ENCODE data around the gene NDUFS8. TPM values are rescaled to one million over a fixed set of nuclear protein-coding genes. Genes with fewer than 3 reads are reported as not detected.

NDUFS8 gene
- total RNA-seq, 2 experiments from 2014 or later = 70.5 to 72.5 TPM

DNA sequence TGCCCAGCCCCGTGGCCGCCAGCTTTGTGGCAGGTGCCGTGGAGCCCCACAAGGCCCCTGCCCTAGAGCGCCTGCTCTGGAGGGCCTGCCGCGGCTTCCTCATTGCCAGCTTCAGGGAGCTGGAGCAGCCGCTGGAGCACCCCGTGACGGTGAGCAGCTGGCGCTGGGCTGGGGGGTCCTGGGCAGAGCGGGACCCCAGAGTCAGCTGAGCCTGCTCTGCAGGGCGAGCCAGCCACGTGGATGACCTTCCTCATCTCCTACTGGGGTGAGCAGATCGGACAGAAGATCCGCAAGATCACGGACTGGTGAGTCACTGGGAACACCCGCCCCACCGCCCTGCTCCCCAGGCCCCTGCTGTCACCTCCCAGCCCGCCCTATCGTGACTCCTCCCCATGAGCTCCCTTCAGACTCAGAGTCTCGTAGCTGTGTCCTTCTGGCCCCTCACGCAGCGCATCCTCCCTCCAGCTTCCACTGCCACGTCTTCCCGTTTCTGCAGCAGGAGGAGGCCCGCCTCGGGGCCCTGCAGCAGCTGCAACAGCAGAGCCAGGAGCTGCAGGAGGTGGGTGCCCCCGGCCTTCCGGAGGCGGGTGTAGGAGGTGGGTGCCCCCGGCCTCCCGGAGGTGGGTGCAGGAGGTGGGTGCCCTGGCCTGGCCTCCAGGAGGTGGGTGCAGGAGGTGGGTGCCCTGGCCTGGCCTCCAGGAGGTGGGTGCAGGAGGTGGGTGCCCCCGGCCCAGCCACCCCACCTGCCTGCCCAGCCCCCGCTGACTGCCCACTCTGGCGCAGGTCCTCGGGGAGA lies 13.1 kb downstream of the NDUFS8 start:
- Mint-ChIP-seq H3K36me3 (ENCODE audit: low read depth) (peaks cover 18% of the 10 kb centered on the region), H3K9me3 (no peaks in the 10 kb centered on the region), H3K4me1 (ENCODE audit: low read depth) (peaks cover 12% of the 10 kb centered on the region), H3K27me3 (no peaks in the 10 kb centered on the region), H3K4me3 (no peak overlapping the region), H3K27ac (no peak overlapping the region)
- Histone ChIP-seq H3K36me3 (ENCODE audit: insufficient read depth, low read length) (peaks cover 62% of the 10 kb centered on the region), H3K27me3 (ENCODE audit: control insufficient read depth in 1 of 2, insufficient read depth in 2 of 2, low read length in 2 of 2) (no peaks in the 10 kb centered on the region), H3K4me1 (ENCODE audit: insufficient read depth, low read length) (peaks cover 35% of the 10 kb centered on the region), H3K4me3 (ENCODE audit: low read length) (no peak overlapping the region), H3K9me3 (ENCODE audit: control insufficient read depth in 1 of 2, insufficient read depth in 1 of 2, low read length in 2 of 2) (no peaks in the 10 kb centered on the region), H3K27ac (ENCODE audit: low read depth in 1 of 2, low read length in 2 of 2) (no peak overlapping the region)
- intact Hi-C loops (cut with DNase I, micrococcal nuclease) = no loop called here
- TF ChIP-seq, protein P1, sequence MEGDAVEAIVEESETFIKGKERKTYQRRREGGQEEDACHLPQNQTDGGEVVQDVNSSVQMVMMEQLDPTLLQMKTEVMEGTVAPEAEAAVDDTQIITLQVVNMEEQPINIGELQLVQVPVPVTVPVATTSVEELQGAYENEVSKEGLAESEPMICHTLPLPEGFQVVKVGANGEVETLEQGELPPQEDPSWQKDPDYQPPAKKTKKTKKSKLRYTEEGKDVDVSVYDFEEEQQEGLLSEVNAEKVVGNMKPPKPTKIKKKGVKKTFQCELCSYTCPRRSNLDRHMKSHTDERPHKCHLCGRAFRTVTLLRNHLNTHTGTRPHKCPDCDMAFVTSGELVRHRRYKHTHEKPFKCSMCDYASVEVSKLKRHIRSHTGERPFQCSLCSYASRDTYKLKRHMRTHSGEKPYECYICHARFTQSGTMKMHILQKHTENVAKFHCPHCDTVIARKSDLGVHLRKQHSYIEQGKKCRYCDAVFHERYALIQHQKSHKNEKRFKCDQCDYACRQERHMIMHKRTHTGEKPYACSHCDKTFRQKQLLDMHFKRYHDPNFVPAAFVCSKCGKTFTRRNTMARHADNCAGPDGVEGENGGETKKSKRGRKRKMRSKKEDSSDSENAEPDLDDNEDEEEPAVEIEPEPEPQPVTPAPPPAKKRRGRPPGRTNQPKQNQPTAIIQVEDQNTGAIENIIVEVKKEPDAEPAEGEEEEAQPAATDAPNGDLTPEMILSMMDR (IDR thresholded peaks at IDR 0.05) = no peak
- POLR2A ChIA-PET = interaction anchor here (1.9 kb wide), 1 partner anchor 10 kb away, joined by 5 read pairs; no protein-coding TSS in a partner anchor
- ATAC-seq (ENCODE audit: poor library complexity) = no peak
- CTCF ChIA-PET = no interaction called here
- peak in 1 of 14 experiments; percentile 33 for DNase-seq

DNA sequence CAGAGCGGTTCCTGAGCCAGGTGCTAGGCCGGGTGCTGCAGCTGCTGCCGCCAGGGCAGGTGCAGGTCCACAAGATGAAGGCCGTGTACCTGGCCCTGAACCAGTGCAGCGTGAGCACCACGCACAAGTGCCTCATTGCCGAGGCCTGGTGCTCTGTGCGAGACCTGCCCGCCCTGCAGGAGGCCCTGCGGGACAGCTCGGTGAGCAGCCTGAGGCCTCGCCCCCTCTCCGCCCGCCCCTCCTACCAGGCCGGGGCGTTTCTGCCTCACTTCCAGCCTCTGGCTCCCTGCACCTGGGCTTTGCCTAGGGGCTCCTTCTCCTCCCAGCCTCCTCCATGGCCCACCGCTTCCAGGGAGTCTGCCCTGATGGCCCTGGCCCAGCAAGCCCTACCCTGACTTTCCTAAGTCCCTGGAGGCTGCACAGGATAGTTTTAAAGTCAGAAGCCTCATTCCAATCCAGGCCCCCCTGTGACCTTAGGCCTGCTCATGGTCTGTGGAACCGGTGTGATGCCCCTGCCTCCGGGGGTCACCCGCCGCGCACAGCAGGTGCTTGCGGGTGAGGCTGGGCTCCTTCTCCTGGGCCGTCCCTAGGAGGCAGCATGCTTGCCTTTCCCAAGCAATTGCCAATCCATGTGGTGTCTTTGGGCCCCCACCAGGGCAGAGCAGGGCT lies 13.8 kb downstream of the NDUFS8 start:
- Histone ChIP-seq H3K27me3 (ENCODE audit: control insufficient read depth in 1 of 2, insufficient read depth in 2 of 2, low read length in 2 of 2) (no peaks in the 10 kb centered on the region), H3K9me3 (ENCODE audit: control insufficient read depth in 1 of 2, insufficient read depth in 1 of 2, low read length in 2 of 2) (no peaks in the 10 kb centered on the region), H3K27ac (ENCODE audit: low read depth in 1 of 2, low read length in 2 of 2) (no peak overlapping the region), H3K4me3 (ENCODE audit: low read length) (no peak overlapping the region), H3K4me1 (ENCODE audit: insufficient read depth, low read length) (peaks cover 29% of the 10 kb centered on the region), H3K36me3 (ENCODE audit: insufficient read depth, low read length) (peaks cover 69% of the 10 kb centered on the region)
- Mint-ChIP-seq H3K4me1 (ENCODE audit: low read depth) (peaks cover 12% of the 10 kb centered on the region), H3K27ac (no peak overlapping the region), H3K9me3 (no peaks in the 10 kb centered on the region), H3K36me3 (ENCODE audit: low read depth) (peaks cover 18% of the 10 kb centered on the region), H3K4me3 (no peak overlapping the region), H3K27me3 (no peaks in the 10 kb centered on the region)
- TF ChIP-seq, protein P1 (IDR thresholded peaks at IDR 0.05) = no peak
- no peak for ATAC-seq (ENCODE audit: poor library complexity)
- ChIA-PET CTCF (no interaction called here), POLR2A (no interaction called here)
- DNase-seq = peak in 1 of 14 experiments; percentile 24
- intact Hi-C loops (cut with DNase I, micrococcal nuclease) = no loop called here

DNA sequence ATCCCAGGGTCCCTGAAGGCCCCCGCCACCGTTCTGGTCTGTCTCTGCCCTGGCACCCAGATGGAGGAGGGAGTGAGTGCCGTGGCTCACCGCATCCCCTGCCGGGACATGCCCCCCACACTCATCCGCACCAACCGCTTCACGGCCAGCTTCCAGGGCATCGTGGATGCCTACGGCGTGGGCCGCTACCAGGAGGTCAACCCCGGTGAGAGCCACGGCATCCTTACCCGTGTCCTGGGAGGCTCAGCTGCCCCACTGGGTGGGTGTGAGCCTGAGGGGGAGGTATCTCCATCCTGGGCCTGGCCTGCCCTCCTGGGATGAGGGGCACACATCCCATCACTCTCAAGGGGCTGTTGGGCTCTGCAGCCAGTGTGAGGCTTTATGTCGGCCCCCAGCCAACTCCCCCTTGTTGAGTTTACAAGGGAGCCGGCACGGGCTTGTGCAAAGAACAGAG lies 14.4 kb downstream of the NDUFS8 start:
- intact Hi-C loops (cut with DNase I, micrococcal nuclease) = no loop called here
- Mint-ChIP-seq H3K27me3 (no peaks in the 10 kb centered on the region), H3K36me3 (ENCODE audit: low read depth) (peaks cover 18% of the 10 kb centered on the region), H3K27ac (no peak overlapping the region), H3K4me1 (ENCODE audit: low read depth) (peaks cover 9% of the 10 kb centered on the region), H3K4me3 (no peak overlapping the region), H3K9me3 (no peaks in the 10 kb centered on the region)
- H3K27ac ChIP-seq (ENCODE audit: low read depth in 1 of 2, low read length in 2 of 2) = no peak overlapping the region
- ChIA-PET POLR2A (no interaction called here), CTCF (no interaction called here)
- DNase-seq (peak in 1 of 14 experiments; percentile 19), ATAC-seq (ENCODE audit: poor library complexity) (no peak)
- no peaks in the 10 kb centered on the region for H3K9me3 ChIP-seq (ENCODE audit: control insufficient read depth in 1 of 2, insufficient read depth in 1 of 2, low read length in 2 of 2)
- peaks cover 23% of the 10 kb centered on the region for H3K4me1 ChIP-seq (ENCODE audit: insufficient read depth, low read length)
- TF ChIP-seq, protein P1 (IDR thresholded peaks at IDR 0.05) = no peak
- peaks cover 76% of the 10 kb centered on the region for H3K36me3 ChIP-seq (ENCODE audit: insufficient read depth, low read length)
- no peaks in the 10 kb centered on the region for H3K27me3 ChIP-seq (ENCODE audit: control insufficient read depth in 1 of 2, insufficient read depth in 2 of 2, low read length in 2 of 2)
- no peak overlapping the region for H3K4me3 ChIP-seq (ENCODE audit: low read length)

Measured in CD4-positive, alpha-beta T cell (primary cell).